HepG2 (cell line): ENCODE data around the gene SCGB1D2. TPM values are rescaled to one million over a fixed set of nuclear protein-coding genes. Genes with fewer than 3 reads are reported as not detected.

Source experiments
- ARID3A ChIP-seq: IDR thresholded peaks from 2 replicates; pipeline ENCODE4 v1.6.1; 2012; ENCODE audit warnings: low read depth, low read length, improper control_type of control experiment
- ARID5B ChIP-seq: IDR thresholded peaks from 2 replicates; pipeline ENCODE4 v1.4.0; 2020; ENCODE audit warnings: mild to moderate bottlenecking, missing genetic modification reagents
- BCL6 ChIP-seq: IDR thresholded peaks from 2 replicates; pipeline ENCODE4 v1.6.1; 2016; ENCODE audit warnings: missing genetic modification reagents, missing compliant biosample characterization
- DNMT3B ChIP-seq: conservative IDR thresholded peaks from 2 replicates; pipeline ENCODE4 v1.6.1; 2016; ENCODE audit warnings: missing biosample characterization, control low read depth
- DPF2 ChIP-seq: sonication (generic); formaldehyde crosslinking; IDR thresholded peaks from 2 replicates; pipeline ENCODE4 v1.4.0; 2020; ENCODE audit warnings: mild to moderate bottlenecking, low read depth, missing genetic modification reagents, borderline replicate concordance
- FOXJ3 ChIP-seq: sonication (generic); formaldehyde crosslinking; IDR thresholded peaks from 2 replicates; pipeline ENCODE4 v1.4.0; 2020; ENCODE audit warnings: missing genetic modification reagents, mild to moderate bottlenecking, borderline replicate concordance
- HNF4G ChIP-seq, 2 experiments: sonication (generic) in 1 of 2; formaldehyde crosslinking in 1 of 2; IDR thresholded peaks; 2 replicates each; pipeline versions ENCODE4 v1.4.0 to v1.6.1; 2011 to 2020; ENCODE audit warnings: borderline replicate concordance in 2 of 2, low read depth in 2 of 2, mild to moderate bottlenecking in 2 of 2, low read length in 1 of 2, missing genetic modification reagents in 1 of 2, moderate library complexity in 1 of 2
- KDM5A ChIP-seq: fragments of 200-600 bp; sonication (generic); IDR thresholded peaks from 2 replicates; pipeline ENCODE4 v1.7.0; 2018; ENCODE audit warnings: antibody characterized with exemption, mild to moderate bottlenecking, low read length, borderline replicate concordance
- KLF6 ChIP-seq: IDR thresholded peaks from 2 replicates; pipeline ENCODE4 v1.8.0; 2016; ENCODE audit warnings: missing biosample characterization, missing genetic modification reagents
- NR2C2 ChIP-seq: sonication (generic); formaldehyde crosslinking; IDR thresholded peaks from 2 replicates; pipeline ENCODE4 v1.4.0; 2020; ENCODE audit warnings: missing genetic modification reagents, mild to moderate bottlenecking, moderate library complexity, borderline replicate concordance
- REPIN1 ChIP-seq: sonication (generic); formaldehyde crosslinking; IDR thresholded peaks from 2 replicates; pipeline ENCODE4 v1.8.0; 2022; ENCODE audit warnings: missing genetic modification reagents, low read depth, mild to moderate bottlenecking, borderline replicate concordance
- RFXAP ChIP-seq: sonication (generic); formaldehyde crosslinking; IDR thresholded peaks from 2 replicates; pipeline ENCODE4 v1.4.0; 2020; ENCODE audit warnings: missing genetic modification reagents, borderline replicate concordance
- SIX4 ChIP-seq: sonication (generic); formaldehyde crosslinking; IDR thresholded peaks from 2 replicates; pipeline ENCODE4 v1.4.0; 2020; ENCODE audit warnings: missing genetic modification reagents
- TCF7L2 ChIP-seq: IDR thresholded peaks from 2 replicates; pipeline ENCODE4 v1.6.1; 2011; ENCODE audit warnings: mild to moderate bottlenecking, low read depth, low read length, moderate library complexity
- TP53 ChIP-seq: sonication (generic); formaldehyde crosslinking; conservative IDR thresholded peaks from 2 replicates; pipeline ENCODE4 v1.4.0; 2020; ENCODE audit warnings: missing genetic modification reagents
- USF2 ChIP-seq, 2 experiments: sonication (generic) in 1 of 2; formaldehyde crosslinking in 1 of 2; IDR thresholded peaks; 2 replicates each; pipeline versions ENCODE4 v1.5.1 to v1.6.1; 2011 to 2020; ENCODE audit warnings: borderline replicate concordance in 1 of 2, low read depth in 1 of 2, low read length in 1 of 2, mild to moderate bottlenecking in 1 of 2, missing genetic modification reagents in 1 of 2, moderate library complexity in 1 of 2
- ZKSCAN8 ChIP-seq: IDR thresholded peaks from 2 replicates; pipeline ENCODE4 v1.6.1; 2016; ENCODE audit warnings: borderline replicate concordance, missing genetic modification reagents, missing compliant biosample characterization
- ZMYM2 ChIP-seq: sonication (generic); formaldehyde crosslinking; IDR thresholded peaks from 2 replicates; pipeline ENCODE4 v1.8.0; 2022; ENCODE audit warnings: mild to moderate bottlenecking, missing genetic modification reagents
- ZNF331 ChIP-seq: sonication (generic); formaldehyde crosslinking; IDR thresholded peaks from 2 replicates; pipeline ENCODE4 v1.4.0; 2020; ENCODE audit warnings: missing genetic modification reagents
- ZNF749 ChIP-seq: sonication (generic); formaldehyde crosslinking; IDR thresholded peaks from 2 replicates; pipeline ENCODE4 v1.8.0; 2022; ENCODE audit warnings: mild to moderate bottlenecking, missing genetic modification reagents, moderate library complexity, borderline replicate concordance
- ZNF780A ChIP-seq: sonication (generic); formaldehyde crosslinking; IDR thresholded peaks from 2 replicates; pipeline ENCODE4 v1.8.0; 2022; ENCODE audit warnings: mild to moderate bottlenecking, missing genetic modification reagents, moderate library complexity
- polyA plus RNA-seq, 8 experiments: library from polyadenylated mRNA; depleted of rRNA in 3 of 8; stranded (reverse) in 7 of 8; unstranded in 1 of 8; fragments of >200 nt; fragmentation: Illumina TruSeq in 4 of 8; extraction: Trizol in 4 of 8; gene quantifications; 2 replicates each; pipeline versions ENCODE4 v1.2.1 to v1.2.3, GENCODE V29; 2011 to 2016; ENCODE audit warnings: low read depth in 4 of 8, missing spikeins in 1 of 8, mixed read lengths in 1 of 8; ENCODE audit not compliant: insufficient read depth in 1 of 8
- total RNA-seq, 5 experiments: library from RNA; depleted of rRNA; stranded (reverse); fragments of >200 nt; fragmentation: Illumina TruSeq; extraction: Trizol; gene quantifications; 2 replicates each; pipeline ENCODE4 v1.2.3, GENCODE V29; 2016; ENCODE audit warnings: low read depth in 1 of 5

Gene SCGB1D2
- total and polyA plus RNA-seq, 2 of the 13 experiments (the other 11 are each of a cell fraction or from before 2014, with no cell fraction given) = not detected

- no peak for TF ChIP-seq USF2 (IDR thresholded peaks at IDR 0.05; ENCODE audit: low read depth, low read length)
- TF ChIP-seq USF2 (CRISPR knock-in tag; IDR thresholded peaks at IDR 0.05; ENCODE audit: borderline replicate concordance) = no peak
- TF ChIP-seq BCL6 (CRISPR knock-in tag) = peak; percentile 95
- peak; percentile 100 for TF ChIP-seq ARID5B
- TF ChIP-seq KDM5A = no peak
- peak; percentile 63; the same call in 1 of the 2 replicates for TF ChIP-seq NR2C2 (CRISPR knock-in tag)
- peak; percentile 90; the same call in 1 of the 2 replicates for TF ChIP-seq DPF2 (CRISPR knock-in tag)
- TF ChIP-seq FOXJ3 = peak; percentile 98
- TF ChIP-seq ZNF331 (CRISPR knock-in tag) = peak; percentile 88; the same call in 1 of the 2 replicates
- TF ChIP-seq ZMYM2 (CRISPR knock-in tag) = no peak
- no peak for TF ChIP-seq ZNF780A
- TF ChIP-seq RFXAP (CRISPR knock-in tag) = no peak
- 0 out of 2 replicates have a peak, but pooled peaks have one; percentile 76 for TF ChIP-seq DNMT3B
- no peak for TF ChIP-seq TP53 (CRISPR knock-in tag)
- peak; percentile 64; the same call in 1 of the 2 replicates for TF ChIP-seq HNF4G (IDR thresholded peaks at IDR 0.05; ENCODE audit: borderline replicate concordance, low read depth, low read length)
- TF ChIP-seq HNF4G (CRISPR knock-in tag; IDR thresholded peaks at IDR 0.05; ENCODE audit: borderline replicate concordance, low read depth) = no peak
- TF ChIP-seq SIX4 (CRISPR knock-in tag) = peak; percentile 58; the same call in 1 of the 2 replicates
- TF ChIP-seq ZKSCAN8 (CRISPR knock-in tag) = peak; percentile 91; the same call in 1 of the 2 replicates
- peak; percentile 92 for TF ChIP-seq TCF7L2
- TF ChIP-seq KLF6 = peak; percentile 77; the same call in 1 of the 2 replicates
- peak; percentile 86 for TF ChIP-seq ARID3A
- TF ChIP-seq REPIN1 (CRISPR knock-in tag) = no peak
- TF ChIP-seq ZNF749 (CRISPR knock-in tag) = no peak
Measured at GRCh38 chr11:62260261-62260953, 18.4 kb downstream of the SCGB1D2 start (continued).
